Cardiac muscle cell (in vitro differentiated cells and primary cell): ENCODE results near the gene PTPN9. TPM values are rescaled to one million over a fixed set of nuclear protein-coding genes. Genes with fewer than 3 reads are reported as not detected.
"Not testable (repeated sequence)": the region's sequence is repeated elsewhere in the genome, so short reads cannot be mapped to it uniquely, and the experiment has no call there.

Source experiments
- DNase-seq, 2 donors: peaks; one replicate each; pipeline versions ENCODE4 v3.0.0 to v3.0.0-alpha.2; 2010 to 2017; ENCODE audit warnings: low read depth in 1 of 2, low spot score in 1 of 2
- H3K27ac ChIP-seq: fragments of 200-600 bp; sonication (generic); 2 replicates; pipeline ENCODE4 v1.5.1; 2016
- H3K27me3 ChIP-seq: fragments of 200-600 bp; sonication (generic); 2 replicates; pipeline ENCODE4 v1.6.0; 2016; ENCODE audit warnings: control low read depth
- H3K36me3 ChIP-seq: fragments of 200-600 bp; sonication (generic); 2 replicates; pipeline ENCODE4 v1.5.1; 2016; ENCODE audit warnings: control low read depth
- H3K4me1 ChIP-seq: fragments of 200-600 bp; sonication (generic); 2 replicates; pipeline ENCODE4 v1.8.1; 2017; ENCODE audit warnings: low read depth, mild to moderate bottlenecking, mixed run types
- H3K4me3 ChIP-seq: fragments of 200-600 bp; sonication (generic); 2 replicates; pipeline ENCODE4 v1.5.1; 2016; ENCODE audit warnings: mild to moderate bottlenecking
- H3K9me3 ChIP-seq: fragments of 200-600 bp; sonication (generic); 2 replicates; pipeline ENCODE4 v1.5.1; 2017; ENCODE audit warnings: low read depth, mild to moderate bottlenecking, control low read depth
- CTCF ChIP-seq: IDR thresholded peaks from 2 replicates; pipeline ENCODE4 v1.5.1; 2012; ENCODE audit warnings: low read depth, mild to moderate bottlenecking, low read length
- polyA plus RNA-seq: library from polyadenylated mRNA; unstranded; fragments of >200 nt; fragmentation: Nextera tagmentation; extraction: Ambion mirVana; gene quantifications from 2 replicates; pipeline ENCODE4 v1.2.1, GENCODE V29; 2016
- total RNA-seq: library from RNA; depleted of rRNA; stranded (reverse); fragments of >200 nt; gene quantifications from 2 replicates; pipeline ENCODE4 v1.2.3, GENCODE V29; 2016

PTPN9 gene
- total and polyA plus RNA-seq, 2 experiments from 2014 or later: 24.3 to 29.2 TPM

GRCh38 chr15:75533945-75534344 is 45.2 kb downstream of the PTPN9 start:
- DNase-seq: no peak
- Histone ChIP-seq H3K4me3 (no peak overlapping the region), H3K27ac (no peak overlapping the region), H3K27me3 (no peaks in the 10 kb centered on the region), H3K9me3 (no peaks in the 10 kb centered on the region), H3K36me3 (no peaks in the 10 kb centered on the region), H3K4me1 (peaks cover 7% of the 10 kb centered on the region)
- no peak for TF ChIP-seq CTCF

GRCh38 chr15:75532413-75533250 is 46.5 kb downstream of the PTPN9 start:
- Histone ChIP-seq H3K4me3 (no peak overlapping the region), H3K9me3 (no peaks in the 10 kb centered on the region), H3K27me3 (no peaks in the 10 kb centered on the region), H3K4me1 (peaks cover 7% of the 10 kb centered on the region), H3K27ac (peak overlapping the region; percentile 77), H3K36me3 (no peaks in the 10 kb centered on the region)
- peak; percentile 67 to 80 for DNase-seq
- peak; percentile 47 for TF ChIP-seq CTCF

DNA sequence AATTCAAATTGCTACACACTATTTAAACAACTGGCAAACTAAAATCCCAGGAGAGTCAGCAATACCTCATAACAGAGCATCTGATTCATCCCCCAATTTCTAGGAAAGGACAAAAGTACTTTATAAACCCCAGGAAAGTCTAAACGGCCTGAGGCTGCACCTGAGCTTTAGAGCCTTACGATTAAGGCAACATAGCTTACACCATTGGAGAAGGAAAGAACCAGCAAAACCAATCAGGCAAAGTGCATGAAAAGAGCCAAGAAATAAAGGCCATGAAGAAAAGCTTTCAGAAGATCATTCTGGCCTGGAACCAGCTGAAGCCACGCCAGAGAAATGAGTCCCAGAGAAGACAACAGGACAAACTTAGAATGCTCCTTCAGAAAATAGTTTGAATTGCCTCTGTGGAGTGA is 48.1 kb downstream of the PTPN9 start:
- H3K27ac ChIP-seq: peak overlapping the region; percentile 68
- no peaks in the 10 kb centered on the region for H3K9me3 ChIP-seq
- peaks cover 7% of the 10 kb centered on the region for H3K4me1 ChIP-seq
- peak in 1 of 2 donors; percentile 63 for DNase-seq
- H3K4me3 ChIP-seq: no peak overlapping the region
- H3K36me3 ChIP-seq: peaks cover 4% of the 10 kb centered on the region
- no peak for TF ChIP-seq CTCF
- H3K27me3 ChIP-seq: no peaks in the 10 kb centered on the region

- H3K4me3 ChIP-seq: no peak overlapping the region
- no peak for TF ChIP-seq CTCF
- H3K9me3 ChIP-seq: no peaks in the 10 kb centered on the region
- H3K4me1 ChIP-seq: peaks cover 7% of the 10 kb centered on the region
- H3K27ac ChIP-seq: no peak overlapping the region
- peaks cover 5% of the 10 kb centered on the region for H3K36me3 ChIP-seq
- H3K27me3 ChIP-seq: no peaks in the 10 kb centered on the region
- no peak for DNase-seq
These were observed 48.9 kb downstream of the PTPN9 start for GRCh38 chr15:75530169-75530568.

GRCh38 chr15:75525756-75526155 is 53.4 kb downstream of the PTPN9 start:
- not testable (repeated sequence) for H3K27me3 ChIP-seq, H3K9me3 ChIP-seq, DNase-seq, H3K27ac ChIP-seq, H3K4me3 ChIP-seq, H3K4me1 ChIP-seq
- H3K36me3 ChIP-seq: peaks cover 22% of the 10 kb centered on the region

- Histone ChIP-seq H3K36me3 (peaks cover 33% of the 10 kb centered on the region), H3K4me3 (no peak overlapping the region), H3K4me1 (no peaks in the 10 kb centered on the region), H3K27ac (no peak overlapping the region), H3K9me3 (no peaks in the 10 kb centered on the region), H3K27me3 (no peaks in the 10 kb centered on the region)
- DNase-seq: peak in 1 of 2 donors; percentile 27
- no peak for TF ChIP-seq CTCF
These were observed 56.1 kb downstream of the PTPN9 start for GRCh38 chr15:75523011-75523410.
